Activated naive CD8-positive, alpha-beta T cell treated with anti-CD3 and anti-CD28 coated beads, Interleukin-2, amount 10 ng/mL, durations not matched to agents 7 days and 5 days (primary cell): ENCODE data around the gene SERPINE1. TPM values are rescaled to one million over a fixed set of nuclear protein-coding genes. Genes with fewer than 3 reads are reported as not detected.
A peak's percentile ranks its signal among the peaks of the same experiment; 100 is the strongest.

Experiments used
- ATAC-seq: fragments of 150-1000 bp; cut with Tn5 transposase; one replicate; pipeline ENCODE4 v1.10.0; 2021; ENCODE audit warnings: low read depth, moderate library complexity
- POLR2A ChIA-PET: fragments of 350-600 bp; sonication (Branson Sonifier 250); formaldehyde crosslinking; loops from one replicate; lab custom pipeline; 2021; ENCODE audit warnings: antibody characterized with exemption; lab: Charles Lee
- DNase-seq: peaks from one replicate; pipeline ENCODE4 v3.0.0; 2021
- H3K27ac Mint-ChIP-seq: one replicate; pipeline ENCODE4 v1.8.0; 2022; ENCODE audit warnings: mild to moderate bottlenecking, mixed read lengths
- H3K27me3 Mint-ChIP-seq: one replicate; pipeline ENCODE4 v1.8.0; 2022; ENCODE audit warnings: mild to moderate bottlenecking, moderate library complexity, mixed read lengths
- H3K36me3 Mint-ChIP-seq: one replicate; pipeline ENCODE4 v1.8.0; 2021; ENCODE audit warnings: mild to moderate bottlenecking, mixed read lengths
- H3K4me1 Mint-ChIP-seq: one replicate; pipeline ENCODE4 v1.8.0; 2021; ENCODE audit warnings: mixed read lengths
- H3K4me3 Mint-ChIP-seq: one replicate; pipeline ENCODE4 v1.8.0; 2022; ENCODE audit warnings: mild to moderate bottlenecking, moderate library complexity, mixed read lengths
- H3K9me3 Mint-ChIP-seq: one replicate; pipeline ENCODE4 v1.8.0; 2021; ENCODE audit warnings: mixed read lengths
- total RNA-seq, 2 experiments: library from RNA; stranded (reverse); gene quantifications; one replicate each; pipeline ENCODE4 v1.2.3, GENCODE V29; 2021

Gene SERPINE1
- total RNA-seq, 2 experiments from 2014 or later: 0.44 to 0.51 TPM

DNA sequence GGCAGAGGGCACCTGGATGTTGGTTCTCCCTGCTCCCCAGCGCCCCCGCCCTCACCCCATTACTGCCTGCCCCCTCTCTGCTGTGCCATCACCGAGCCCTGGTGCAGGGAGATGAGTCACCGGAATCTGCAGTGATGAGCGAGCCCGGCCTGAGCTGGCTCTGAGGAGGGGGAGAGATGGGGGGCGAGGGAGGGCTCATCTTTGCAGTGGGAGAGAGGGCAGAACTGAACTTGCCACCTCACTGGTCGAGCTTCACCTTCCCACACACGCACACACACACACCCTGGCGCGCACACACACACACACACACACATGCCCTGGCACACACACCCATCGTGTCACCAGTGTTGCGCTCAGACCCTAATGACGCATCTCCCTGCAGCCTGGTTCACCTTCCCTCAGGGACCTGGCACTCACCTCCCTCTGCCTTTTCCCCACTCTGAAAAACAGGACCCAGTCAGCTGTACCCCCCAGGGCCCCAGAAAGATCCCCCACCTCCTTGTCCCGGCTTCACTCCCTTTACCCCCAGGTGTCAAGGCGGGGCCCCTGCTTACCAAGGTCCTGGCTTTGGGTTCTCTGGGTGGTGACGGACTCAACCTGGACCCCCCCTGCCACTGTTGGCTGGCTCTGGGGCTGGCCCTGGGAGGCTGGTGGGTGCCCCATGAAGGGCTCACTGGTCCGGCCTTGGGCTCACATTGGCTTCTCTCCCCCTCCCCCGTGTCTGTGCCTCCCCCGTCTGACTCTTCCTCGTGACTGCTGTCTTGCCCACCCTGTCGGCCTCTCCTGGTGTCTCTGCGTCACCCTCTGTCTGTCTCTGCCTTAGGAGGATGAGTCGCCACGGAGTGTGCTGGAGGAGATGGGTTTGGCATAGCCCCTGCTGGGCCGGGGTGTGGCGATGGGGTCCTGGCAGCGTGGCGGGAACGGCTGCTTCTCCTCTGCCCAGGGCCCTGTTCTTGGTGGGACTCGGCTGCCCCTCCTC is 33.1 kb downstream of the SERPINE1 start:
- Mint-ChIP-seq H3K4me3 (no peak overlapping the region), H3K27me3 (peaks cover 14% of the 10 kb centered on the region), H3K27ac (no peak overlapping the region), H3K36me3 (peaks cover 12% of the 10 kb centered on the region), H3K4me1 (peaks cover 15% of the 10 kb centered on the region), H3K9me3 (no peaks in the 10 kb centered on the region)
- ATAC-seq: no peak
- no peak for DNase-seq
- POLR2A ChIA-PET: no interaction called here

DNA sequence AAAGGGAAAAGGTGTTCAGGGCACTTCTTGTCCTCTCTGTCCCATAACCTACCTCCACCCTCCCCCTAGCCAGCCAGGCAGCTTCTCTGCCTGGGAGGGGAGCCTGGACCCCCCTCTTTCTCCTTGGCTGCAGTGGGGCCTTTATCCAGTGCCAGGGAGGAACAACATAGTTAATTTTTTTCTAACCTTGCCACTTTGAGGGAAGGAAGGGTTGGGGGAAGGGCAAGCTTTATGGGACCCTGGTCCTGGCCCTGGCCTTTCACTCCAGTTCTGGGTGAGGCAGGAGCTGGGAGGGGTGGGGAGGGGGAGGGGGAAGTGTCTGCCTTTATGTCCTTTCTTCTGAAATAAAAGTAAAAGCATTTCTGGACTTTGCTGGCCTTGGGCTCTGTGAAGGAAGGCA is 34.0 kb downstream of the SERPINE1 start:
- peaks cover 22% of the 10 kb centered on the region for H3K27me3 Mint-ChIP-seq
- ATAC-seq (no peak), DNase-seq (no peak)
- no peak overlapping the region for H3K4me3 Mint-ChIP-seq
- peaks cover 14% of the 10 kb centered on the region for H3K4me1 Mint-ChIP-seq
- POLR2A ChIA-PET: no interaction called here
- H3K27ac Mint-ChIP-seq: no peak overlapping the region
- H3K36me3 Mint-ChIP-seq: peaks cover 13% of the 10 kb centered on the region
- H3K9me3 Mint-ChIP-seq: no peaks in the 10 kb centered on the region

DNA sequence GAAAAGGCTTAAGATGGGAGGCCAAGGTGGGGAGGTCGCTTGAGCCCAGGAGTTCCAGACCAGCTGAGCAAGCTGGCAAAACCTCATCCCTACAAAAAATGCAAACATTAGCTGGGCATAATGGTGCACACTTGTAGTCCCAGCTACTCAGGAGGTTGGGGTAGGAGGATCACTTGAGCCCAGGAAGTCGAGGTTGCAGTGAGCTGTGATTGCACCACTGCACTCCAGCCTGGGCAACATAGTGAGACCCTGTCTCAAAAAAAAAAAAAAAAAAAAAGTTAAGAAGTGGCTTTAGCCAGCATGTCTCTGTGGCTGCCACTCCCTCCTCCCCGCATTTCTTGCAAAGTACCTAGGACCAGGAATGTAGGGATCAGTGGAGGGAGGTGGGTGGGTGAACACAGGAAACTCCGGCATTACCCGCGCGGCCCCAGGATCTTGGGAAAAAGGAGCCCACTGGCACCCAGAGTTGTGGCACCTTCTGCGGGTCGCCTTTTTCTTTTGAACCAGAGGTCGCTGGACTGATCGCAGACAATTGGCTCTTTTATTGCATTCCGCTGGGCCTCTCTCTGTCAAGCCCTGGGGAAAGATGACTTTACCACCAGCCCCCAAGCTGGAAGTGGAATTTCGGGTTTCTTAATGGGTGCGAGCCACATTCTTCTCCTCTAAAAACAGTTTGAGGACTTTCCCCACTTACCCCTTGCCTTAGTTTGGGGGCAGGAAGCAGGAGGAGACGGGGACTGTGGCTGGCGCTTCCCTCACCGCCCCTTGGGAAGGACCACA is 35.0 kb downstream of the SERPINE1 start:
- ATAC-seq (no peak), DNase-seq (no peak)
- Mint-ChIP-seq H3K27ac (no peak overlapping the region), H3K4me1 (peaks cover 17% of the 10 kb centered on the region), H3K9me3 (no peaks in the 10 kb centered on the region), H3K36me3 (peaks cover 10% of the 10 kb centered on the region), H3K27me3 (peaks cover 31% of the 10 kb centered on the region), H3K4me3 (peak overlapping the region; percentile 70)
- POLR2A ChIA-PET: interaction anchor here (0.7 to 1.2 kb wide), 2 partner anchors 21 to 1745 kb away, joined by 3 to 8 read pairs; no protein-coding TSS in a partner anchor

DNA sequence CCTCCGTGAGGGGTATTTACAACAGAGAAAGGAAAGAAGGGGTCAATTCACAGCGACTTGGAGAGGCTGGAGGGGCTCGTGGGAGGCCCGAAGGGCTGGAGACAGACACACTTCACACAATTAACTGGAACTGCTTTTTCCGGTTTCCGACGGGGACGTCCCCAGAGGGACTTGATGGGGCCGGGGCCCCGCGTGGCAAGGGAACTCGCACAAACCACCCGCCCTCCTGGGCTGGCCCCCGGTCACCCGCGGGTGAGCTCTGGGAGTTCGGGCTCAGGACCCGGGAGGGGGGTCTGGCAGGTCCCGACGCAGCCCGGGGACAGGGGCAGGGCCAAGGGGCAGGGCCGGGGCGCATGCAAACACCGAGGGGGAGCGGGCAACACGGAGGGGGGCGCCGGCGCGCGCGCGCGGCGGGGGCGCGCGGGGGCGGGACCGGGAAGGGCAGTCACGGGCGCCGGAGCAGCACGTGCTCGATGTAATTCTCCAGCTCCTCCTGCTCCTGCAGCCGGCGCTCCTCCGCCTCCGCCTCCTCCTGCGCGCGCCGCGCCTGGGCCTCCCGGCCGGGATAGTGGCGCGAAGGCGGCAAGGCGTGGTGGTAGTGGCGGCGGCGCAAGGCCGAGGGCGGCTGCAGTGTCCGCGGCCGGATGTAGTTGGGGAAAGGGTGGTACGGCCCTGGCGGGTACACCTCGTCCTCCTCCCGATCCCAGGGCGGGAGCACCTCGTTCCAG is 35.8 kb downstream of the SERPINE1 start:
- peaks cover 10% of the 10 kb centered on the region for H3K36me3 Mint-ChIP-seq
- H3K27me3 Mint-ChIP-seq: peaks cover 39% of the 10 kb centered on the region
- DNase-seq: peak; percentile 59
- peak overlapping the region; percentile 70 for H3K4me3 Mint-ChIP-seq
- ATAC-seq: no peak
- H3K9me3 Mint-ChIP-seq: no peaks in the 10 kb centered on the region
- POLR2A ChIA-PET: interaction anchor here (0.6 to 1.2 kb wide), 2 partner anchors 19 to 22 kb away, joined by 3 to 6 read pairs; no protein-coding TSS in a partner anchor
- H3K27ac Mint-ChIP-seq: no peak overlapping the region
- peaks cover 19% of the 10 kb centered on the region for H3K4me1 Mint-ChIP-seq

DNA sequence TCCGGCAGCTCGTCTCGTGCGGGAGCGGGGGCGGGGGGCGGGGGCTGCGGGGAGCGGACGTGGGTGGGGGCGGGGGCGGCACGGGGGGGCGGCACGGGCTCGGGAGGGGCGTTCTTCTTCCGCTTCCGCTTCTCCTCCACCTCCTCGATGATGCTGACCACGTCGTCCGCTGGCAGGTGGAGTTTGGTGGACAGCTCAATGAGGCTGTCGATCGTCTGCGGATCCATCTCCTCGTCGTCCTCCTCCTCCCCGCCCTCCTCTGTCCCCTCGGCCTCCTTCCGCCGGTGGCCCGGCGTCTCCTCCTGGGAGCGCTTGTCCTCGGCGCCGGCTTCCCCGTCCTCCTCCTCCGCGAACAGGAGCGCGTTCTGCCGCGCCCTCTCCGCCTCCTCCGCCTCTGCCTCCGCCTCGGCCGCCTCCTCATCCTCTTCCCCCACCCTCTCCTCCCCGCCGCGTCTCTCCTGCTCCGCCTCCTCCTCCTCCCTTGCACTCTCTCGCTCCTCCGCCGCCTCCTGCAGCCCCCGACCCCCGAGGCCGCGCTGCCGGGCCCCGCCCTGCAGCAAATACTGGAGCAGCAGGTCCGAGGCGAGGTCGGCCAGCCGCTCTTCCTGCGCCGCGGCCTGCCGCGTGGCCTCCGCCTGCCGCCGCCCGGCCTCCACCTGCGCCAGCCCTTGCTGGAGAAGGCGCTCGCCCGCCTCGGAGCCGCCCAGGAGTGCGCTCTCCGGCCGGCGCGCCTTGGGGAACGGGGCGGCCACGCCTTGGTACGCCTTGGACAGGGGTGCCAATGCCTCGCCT is 36.6 kb downstream of the SERPINE1 start:
- Mint-ChIP-seq H3K27me3 (peaks cover 47% of the 10 kb centered on the region), H3K4me3 (peak overlapping the region; percentile 75), H3K4me1 (peaks cover 20% of the 10 kb centered on the region), H3K36me3 (peaks cover 6% of the 10 kb centered on the region), H3K27ac (no peak overlapping the region), H3K9me3 (no peaks in the 10 kb centered on the region)
- POLR2A ChIA-PET: interaction anchor here (2.4 kb wide), 1 partner anchor 10 kb away, joined by 8 read pairs; no protein-coding TSS in a partner anchor
- DNase-seq (peak; percentile 66), ATAC-seq (peak; percentile 45)

DNA sequence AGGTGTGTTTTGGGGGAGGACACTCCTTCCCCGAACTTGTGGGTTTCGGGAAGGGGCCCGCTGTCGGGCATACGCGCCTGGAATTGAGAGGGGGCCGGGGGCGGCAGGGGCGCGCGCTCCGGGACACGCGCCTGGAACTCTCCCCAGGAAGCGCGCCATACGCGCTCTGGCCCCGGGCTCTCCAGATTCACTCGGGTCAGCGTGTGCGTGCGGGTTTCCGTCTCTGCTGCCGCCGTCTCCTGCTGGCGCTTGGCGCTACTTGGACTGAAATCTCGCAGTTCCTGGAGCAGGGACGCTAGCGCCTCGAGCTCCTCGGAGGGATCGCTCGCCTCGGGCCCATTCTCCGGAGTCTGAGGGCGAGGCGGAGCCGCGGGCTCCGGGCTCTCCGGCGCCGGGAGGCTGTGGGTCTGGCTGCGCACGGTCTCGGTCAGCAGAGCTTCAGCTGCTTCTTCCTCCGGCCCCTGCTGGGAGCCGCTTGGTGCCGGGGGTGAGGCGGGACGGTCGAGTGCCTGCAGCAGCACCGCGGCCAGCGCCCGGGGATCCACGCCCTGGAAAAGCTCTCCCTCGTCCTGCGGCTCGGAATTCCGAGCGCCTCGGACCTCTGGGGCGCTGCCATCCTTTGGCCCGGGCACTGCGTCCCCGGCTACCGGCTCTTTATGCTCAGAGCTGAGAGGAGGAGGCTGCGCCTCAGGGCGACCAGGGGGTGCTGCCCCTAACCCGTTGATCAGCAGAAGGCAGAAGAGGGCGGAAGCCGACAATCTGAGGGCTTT is 37.4 kb downstream of the SERPINE1 start:
- DNase-seq (peak; percentile 48), ATAC-seq (no peak)
- Mint-ChIP-seq H3K4me3 (peak overlapping the region; percentile 25), H3K27me3 (peaks cover 54% of the 10 kb centered on the region), H3K4me1 (peaks cover 25% of the 10 kb centered on the region), H3K27ac (no peak overlapping the region), H3K9me3 (no peaks in the 10 kb centered on the region), H3K36me3 (peaks cover 6% of the 10 kb centered on the region)
- POLR2A ChIA-PET: interaction anchor here (2.4 kb wide), 1 partner anchor 9 kb away, joined by 8 read pairs; no protein-coding TSS in a partner anchor

DNA sequence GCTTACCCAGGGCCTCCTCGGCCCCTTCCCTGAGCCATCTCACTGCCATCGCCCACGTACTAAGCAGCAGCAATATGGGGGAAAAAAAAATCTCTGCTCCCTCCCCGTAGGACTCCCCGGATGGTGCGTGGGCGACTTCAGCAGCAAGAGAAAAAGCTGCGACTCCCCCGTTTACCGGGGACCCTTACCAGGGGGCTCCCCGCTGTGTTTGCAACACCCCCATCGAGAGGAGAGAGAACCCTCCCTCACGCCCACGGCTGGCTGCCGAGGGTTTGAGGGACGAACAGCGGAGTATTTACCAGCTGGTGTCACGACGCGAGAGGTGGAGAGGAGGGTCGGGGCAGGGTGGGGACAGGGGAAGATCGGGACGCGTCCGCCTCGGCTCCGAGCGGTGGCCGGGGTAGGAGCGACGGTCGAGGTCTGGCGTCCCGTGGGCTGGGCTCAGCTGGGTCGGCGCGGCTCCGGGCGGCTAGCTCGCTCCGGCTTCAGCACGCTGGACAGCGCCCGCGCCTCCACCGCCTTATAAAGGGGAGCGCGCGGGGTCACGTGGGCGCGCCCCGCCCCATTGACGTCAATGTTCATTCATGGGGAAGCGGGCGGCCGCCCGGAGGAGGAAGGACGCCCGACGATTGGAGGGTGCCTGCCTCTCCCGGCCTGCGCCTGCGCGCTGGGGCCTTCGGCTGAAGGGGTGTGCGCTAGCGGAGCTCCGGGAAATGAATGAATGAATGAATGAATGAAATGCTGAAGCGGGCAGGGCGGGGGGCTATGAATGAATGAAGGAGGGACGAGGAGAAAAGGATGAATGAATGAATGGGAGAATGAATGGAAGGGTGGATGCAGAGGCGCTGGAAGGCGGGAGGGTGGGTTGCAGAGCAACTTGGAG is 38.4 kb downstream of the SERPINE1 start, which contains the start of gene VGF:
Gene VGF (minus strand): TSS at position 495 of the 883 bp plus-strand sequence. CDS start 726 bp downstream, outside the sequence.
- ATAC-seq: peak; percentile 84
- POLR2A ChIA-PET: interaction anchor here (0.6 to 2.4 kb wide), 7 partner anchors 8 to 1268 kb away, joined by 3 to 8 read pairs (median 4); partner anchors contain the start of genes SRRT, TRIM56 and UFSP1
- DNase-seq: peak; percentile 97
- no peaks in the 10 kb centered on the region for H3K9me3 Mint-ChIP-seq
- peak within 1 kb of the TSS; percentile 87 for H3K4me3 Mint-ChIP-seq
- H3K27ac Mint-ChIP-seq: peak within 1 kb of the TSS; percentile 40
- H3K27me3 Mint-ChIP-seq: peaks cover 65% of the 10 kb centered on the region
- peaks cover 31% of the 10 kb centered on the region for H3K4me1 Mint-ChIP-seq
- H3K36me3 Mint-ChIP-seq: peaks cover 4% of the 10 kb centered on the region

DNA sequence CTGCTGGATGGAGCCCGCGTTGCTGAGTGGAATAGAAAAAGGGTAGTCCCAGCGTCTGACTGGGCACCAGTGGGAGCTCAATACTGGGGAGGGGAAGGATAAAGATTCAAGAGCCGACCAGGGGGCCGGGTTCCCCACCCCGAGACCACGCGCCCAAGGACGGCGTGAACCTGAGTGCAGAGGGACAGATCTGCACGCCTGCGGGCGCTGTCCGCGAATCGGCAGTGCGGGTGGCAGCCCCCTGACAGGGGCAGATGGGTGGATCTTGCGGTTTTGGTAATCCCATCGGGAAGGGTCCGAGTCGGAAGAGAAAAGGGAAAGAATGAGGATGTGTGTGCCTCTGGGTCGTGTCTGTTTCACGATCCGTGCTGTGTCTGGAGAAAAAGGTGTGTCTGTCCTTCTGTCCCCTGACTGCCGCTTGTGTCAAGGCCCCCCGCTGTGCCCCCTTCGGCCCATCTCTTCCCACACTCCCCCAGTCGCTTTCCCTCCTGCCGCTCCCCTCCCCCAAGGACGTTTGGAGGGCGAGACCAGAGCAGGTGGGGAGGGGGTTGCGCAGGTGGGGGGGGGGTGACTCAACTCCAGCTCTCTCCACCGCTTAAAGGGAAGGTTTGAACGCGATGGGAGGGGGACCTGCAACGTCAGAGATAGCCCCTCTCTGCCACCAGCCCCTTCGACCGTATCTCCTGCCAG is 39.2 kb downstream of the SERPINE1 start:
- ATAC-seq: no peak
- peaks cover 4% of the 10 kb centered on the region for H3K36me3 Mint-ChIP-seq
- H3K4me1 Mint-ChIP-seq: peaks cover 38% of the 10 kb centered on the region

DNA sequence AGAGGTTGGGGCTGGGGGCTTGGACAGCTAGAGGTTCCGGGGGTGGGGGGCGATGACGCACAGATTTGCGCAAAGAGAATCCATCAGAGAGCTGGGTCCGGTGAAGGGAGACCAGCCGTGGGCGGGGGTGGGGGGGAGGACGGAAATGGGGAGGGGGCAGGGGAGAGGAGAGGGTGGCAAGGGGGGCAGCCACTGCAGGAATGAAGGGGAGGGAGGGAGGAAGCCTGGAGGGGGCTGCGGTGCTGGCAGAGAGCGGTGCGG is 39.7 kb downstream of the SERPINE1 start:
- Mint-ChIP-seq H3K36me3 (peaks cover 2% of the 10 kb centered on the region), H3K27me3 (peaks cover 77% of the 10 kb centered on the region), H3K4me1 (peaks cover 43% of the 10 kb centered on the region), H3K9me3 (no peaks in the 10 kb centered on the region), H3K27ac (no peak overlapping the region), H3K4me3 (no peak overlapping the region)
- POLR2A ChIA-PET: interaction anchor here (1.2 kb wide), 1 partner anchor 81 kb away, joined by 4 read pairs; the partner anchor contains the start of gene TRIM56
- DNase-seq: no peak
- no peak for ATAC-seq

More for the DNA sequence above, 39.2 kb downstream of the SERPINE1 start:
- Mint-ChIP-seq H3K27ac (no peak overlapping the region), H3K9me3 (no peaks in the 10 kb centered on the region), H3K27me3 (peaks cover 73% of the 10 kb centered on the region), H3K4me3 (peak overlapping the region; percentile 87)
- POLR2A ChIA-PET: interaction anchor here (0.6 to 2.4 kb wide), 6 partner anchors 8 to 1268 kb away, joined by 3 to 8 read pairs (median 4); partner anchors contain the start of genes SRRT, TRIM56 and UFSP1
- DNase-seq: no peak

DNA sequence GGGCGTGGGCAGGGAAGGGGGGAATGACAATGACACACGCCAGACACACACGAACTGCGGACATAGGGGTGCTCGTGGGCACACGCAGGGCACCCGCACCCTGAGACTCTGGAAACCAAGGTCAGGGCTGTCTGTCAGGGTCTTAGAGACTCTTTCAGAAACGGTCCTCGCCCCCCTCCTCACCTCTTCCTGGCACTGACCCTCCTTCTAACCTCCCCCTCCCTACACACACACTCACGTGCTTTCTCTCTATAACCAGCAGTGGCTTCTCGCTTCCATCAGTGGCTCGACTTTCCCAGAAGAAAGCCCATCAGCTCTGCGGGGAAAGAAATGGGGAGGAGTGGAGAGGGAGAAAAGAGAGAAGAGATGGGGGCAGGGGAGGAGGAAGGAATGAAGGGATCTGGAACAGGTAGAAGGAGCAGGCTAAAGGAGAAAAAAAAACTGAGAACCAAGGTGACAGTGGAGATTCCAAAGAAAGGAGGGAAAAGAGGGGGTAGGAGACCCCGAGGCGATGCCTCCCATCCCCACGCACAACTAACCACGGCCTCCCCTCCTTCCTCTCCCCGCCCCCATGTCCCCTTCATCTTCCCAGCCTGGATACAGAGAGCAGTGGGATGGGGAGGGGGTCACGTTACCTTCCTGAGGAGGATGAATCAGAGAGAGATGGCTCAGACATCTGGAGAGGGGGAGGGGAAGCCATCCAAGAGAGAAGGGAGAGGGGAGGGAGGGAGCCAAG is 40.2 kb downstream of the SERPINE1 start:
- Mint-ChIP-seq H3K4me3 (no peak overlapping the region), H3K27me3 (peaks cover 81% of the 10 kb centered on the region), H3K4me1 (peaks cover 46% of the 10 kb centered on the region), H3K36me3 (peaks cover 2% of the 10 kb centered on the region), H3K27ac (no peak overlapping the region), H3K9me3 (no peaks in the 10 kb centered on the region)
- POLR2A ChIA-PET: no interaction called here
- DNase-seq (no peak), ATAC-seq (no peak)
